Measurements from ENCODE around the gene RGS17.
"Not testable (repeated sequence)": the region's sequence is repeated elsewhere in the genome, so short reads cannot be mapped to it uniquely, and the experiment has no call there.

RGS17 gene

GRCh38 chr6:153125032-153125431 lies 6.0 kb downstream of the RGS17 start:
- no peak for DNase-seq (ENCODE audit: low read depth in 2 of 2)

GRCh38 chr6:153123801-153124200 lies 7.3 kb downstream of the RGS17 start:
- no peak for DNase-seq (ENCODE audit: low read depth in 2 of 2)

DNA sequence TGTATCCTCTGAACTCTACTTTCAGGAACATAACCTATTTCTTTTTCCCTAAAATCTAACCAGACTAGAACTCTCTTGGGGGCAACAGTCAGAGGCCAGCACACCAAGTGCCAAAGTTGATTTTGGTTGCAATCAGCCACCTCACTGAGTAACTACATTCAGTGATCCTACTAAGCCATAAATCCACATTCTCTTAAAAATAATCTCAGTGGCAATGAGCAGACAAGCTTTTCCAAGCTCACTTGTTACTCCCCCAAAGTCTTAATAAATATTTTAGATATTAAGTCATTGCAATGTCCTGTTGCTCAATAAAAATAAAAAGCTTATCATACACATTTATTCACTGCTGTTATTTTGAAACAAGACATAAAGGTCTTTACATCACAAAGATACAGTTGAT lies 9.8 kb downstream of the RGS17 start:
- DNase-seq (ENCODE audit: low read depth in 2 of 2) = no peak

- no peak for DNase-seq (ENCODE audit: low read depth in 2 of 2)
These were observed 12.8 kb downstream of the RGS17 start for GRCh38 chr6:153117986-153118879.

- DNase-seq (ENCODE audit: low read depth in 2 of 2) = not testable (repeated sequence)
These were observed 20.0 kb downstream of the RGS17 start for GRCh38 chr6:153111082-153111481.

DNA sequence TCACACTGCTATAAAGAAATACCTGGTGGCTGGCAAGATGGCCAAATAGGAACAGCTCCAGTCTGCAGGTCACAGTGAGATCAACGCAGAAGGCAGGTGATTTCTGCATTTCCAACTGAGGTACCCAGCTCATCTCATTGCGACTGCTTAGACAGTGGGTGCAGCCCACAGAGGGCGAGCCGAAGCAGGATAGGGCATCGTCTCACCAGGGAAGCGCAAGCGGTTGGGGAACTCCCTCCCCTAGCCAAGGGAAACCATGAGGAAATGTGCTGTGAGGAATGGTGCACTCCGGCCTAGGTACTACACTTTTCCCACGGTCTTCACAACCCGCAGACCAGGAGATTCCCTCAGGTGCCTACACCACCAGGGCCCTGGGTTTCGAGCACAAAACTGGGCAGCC lies 20.5 kb downstream of the RGS17 start:
- DNase-seq (ENCODE audit: low read depth in 2 of 2) = not testable (repeated sequence)

DNA sequence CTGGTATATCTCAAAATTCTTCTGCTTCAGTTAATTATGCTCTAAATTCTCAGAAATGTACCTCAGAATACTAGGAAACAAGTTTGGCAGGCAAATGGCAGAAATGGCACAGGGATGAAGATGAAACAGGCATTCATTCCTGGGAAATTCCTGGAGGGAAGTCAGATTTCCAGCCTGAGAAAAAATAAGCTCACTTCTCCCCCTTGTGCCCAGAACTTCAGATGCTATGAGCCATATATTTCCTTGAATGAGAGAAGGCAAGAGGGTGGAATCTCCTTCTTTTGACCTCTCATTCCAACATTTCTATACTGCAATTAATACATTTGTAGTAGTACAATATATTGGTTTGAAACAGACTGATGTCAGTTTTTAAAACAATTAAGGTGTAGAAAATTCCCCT lies 22.8 kb downstream of the RGS17 start:
- no peak for DNase-seq (ENCODE audit: low read depth in 2 of 2)

DNA sequence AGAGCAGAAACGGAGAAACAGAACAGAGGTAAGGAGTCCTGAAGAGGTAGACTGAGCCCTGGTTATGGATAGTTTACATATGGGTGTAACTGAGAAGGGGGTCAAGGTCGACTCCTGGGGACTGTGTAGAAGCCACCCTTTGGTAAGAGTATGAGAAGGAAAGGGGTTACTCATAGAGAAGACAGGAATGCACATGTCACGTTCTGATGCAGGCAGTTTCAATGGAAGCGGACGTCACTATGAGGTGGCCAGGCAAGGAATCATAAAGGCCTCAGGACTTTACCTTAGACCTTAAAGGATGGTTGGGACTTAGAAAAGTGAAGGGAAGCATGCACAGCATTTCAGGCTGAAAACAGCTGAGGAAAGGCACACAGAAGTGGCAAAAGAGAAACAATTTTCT lies 25.1 kb downstream of the RGS17 start:
- DNase-seq (ENCODE audit: low read depth in 2 of 2) = no peak

- DNase-seq (ENCODE audit: low read depth in 2 of 2) = no peak
These were observed 26.9 kb downstream of the RGS17 start for GRCh38 chr6:153104220-153104619.

DNA sequence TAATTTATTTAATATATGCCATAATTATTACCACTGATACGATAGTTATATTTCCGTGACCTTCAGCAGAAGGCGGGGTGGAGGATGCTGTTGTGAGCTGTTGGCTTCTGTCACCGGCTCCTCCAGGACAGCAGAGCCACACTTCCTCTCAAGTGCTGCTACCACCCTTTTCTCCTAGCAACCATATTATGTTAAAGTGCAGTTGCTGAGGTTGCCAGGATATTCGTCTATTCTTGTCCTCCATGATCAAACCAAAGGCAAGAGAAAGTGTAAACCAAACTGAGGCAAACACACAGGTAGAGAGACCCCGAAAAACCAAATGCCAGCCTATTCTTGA lies 27.8 kb downstream of the RGS17 start:
- DNase-seq (ENCODE audit: low read depth in 2 of 2) = no peak

DNA sequence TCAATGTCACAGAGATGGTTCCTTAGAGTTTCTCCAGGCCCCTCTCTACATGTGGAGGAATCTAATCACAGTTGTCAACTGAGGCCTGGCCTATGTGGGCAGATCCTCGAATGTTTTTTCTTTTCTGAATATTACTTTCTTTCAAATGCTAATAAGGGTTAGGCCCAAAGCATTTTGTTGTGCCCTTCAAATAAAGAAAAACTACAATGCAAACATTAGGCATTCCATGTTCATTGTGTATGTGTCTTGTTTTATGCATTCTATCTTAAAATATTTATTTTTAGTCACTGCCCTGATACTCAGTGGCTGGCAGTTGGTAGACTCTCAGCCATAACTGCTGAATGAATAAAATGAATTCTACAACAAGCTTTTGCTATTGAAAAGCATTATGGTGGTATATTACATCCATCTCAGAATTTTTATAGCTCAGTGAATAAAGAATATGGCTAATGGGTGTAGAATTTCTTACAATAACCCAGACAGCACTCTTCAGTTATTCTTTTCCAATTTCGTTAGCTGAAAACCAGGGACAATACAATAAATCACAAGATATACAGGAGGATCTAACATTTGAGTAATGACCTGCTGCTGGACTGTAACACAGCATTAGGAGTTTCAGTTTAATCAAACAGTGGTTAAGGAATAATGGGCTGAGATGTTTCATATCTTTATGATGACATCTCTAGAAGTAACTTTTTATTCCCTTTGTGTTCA lies 28.3 kb downstream of the RGS17 start:
- no peak for DNase-seq (ENCODE audit: low read depth in 2 of 2)

- no peak for DNase-seq (ENCODE audit: low read depth in 2 of 2)
These were observed 29.6 kb downstream of the RGS17 start for GRCh38 chr6:153101461-153101860.

DNA sequence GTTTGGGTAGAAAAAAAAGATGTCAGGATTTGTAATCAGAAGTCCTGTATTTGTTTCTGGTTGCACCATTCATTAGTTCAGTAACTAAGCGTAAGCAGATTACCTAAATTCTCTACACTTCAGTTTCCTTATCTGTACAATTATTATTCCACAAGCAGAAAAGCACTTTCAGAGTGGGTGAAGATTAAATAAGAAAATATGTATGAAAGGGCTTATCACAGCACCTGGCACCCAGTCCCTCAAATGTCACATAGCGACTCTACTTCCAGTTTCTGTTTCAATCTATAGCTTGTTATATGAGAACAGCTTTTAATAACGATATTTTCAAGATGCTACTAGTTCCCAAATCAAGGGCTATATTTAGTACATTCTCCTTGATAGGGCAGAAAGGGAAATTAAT lies 31.4 kb downstream of the RGS17 start:
- no peak for DNase-seq (ENCODE audit: low read depth in 2 of 2)

DNA sequence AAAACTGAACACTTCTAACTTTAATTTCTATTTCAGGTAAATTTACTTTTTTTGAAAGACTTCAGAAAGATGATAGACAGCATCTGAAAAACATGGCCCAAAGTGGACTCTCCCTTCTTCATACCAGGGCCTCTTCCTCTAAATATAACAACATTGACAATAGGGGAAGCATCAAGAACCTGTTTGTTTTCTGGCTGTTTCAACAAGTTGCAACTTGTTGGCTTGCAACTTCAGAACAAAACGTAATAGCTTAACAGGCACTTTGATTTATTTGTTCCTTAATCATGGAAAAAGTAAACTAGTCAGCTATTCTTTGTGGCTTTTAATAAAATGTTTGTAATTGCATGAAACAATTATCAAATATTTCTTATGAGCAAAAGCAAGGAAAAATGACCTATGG lies 34.3 kb downstream of the RGS17 start:
- DNase-seq (ENCODE audit: low read depth in 2 of 2) = no peak

- DNase-seq (ENCODE audit: low read depth in 2 of 2) = no peak
These were observed 35.1 kb downstream of the RGS17 start for GRCh38 chr6:153096031-153096430.

DNA sequence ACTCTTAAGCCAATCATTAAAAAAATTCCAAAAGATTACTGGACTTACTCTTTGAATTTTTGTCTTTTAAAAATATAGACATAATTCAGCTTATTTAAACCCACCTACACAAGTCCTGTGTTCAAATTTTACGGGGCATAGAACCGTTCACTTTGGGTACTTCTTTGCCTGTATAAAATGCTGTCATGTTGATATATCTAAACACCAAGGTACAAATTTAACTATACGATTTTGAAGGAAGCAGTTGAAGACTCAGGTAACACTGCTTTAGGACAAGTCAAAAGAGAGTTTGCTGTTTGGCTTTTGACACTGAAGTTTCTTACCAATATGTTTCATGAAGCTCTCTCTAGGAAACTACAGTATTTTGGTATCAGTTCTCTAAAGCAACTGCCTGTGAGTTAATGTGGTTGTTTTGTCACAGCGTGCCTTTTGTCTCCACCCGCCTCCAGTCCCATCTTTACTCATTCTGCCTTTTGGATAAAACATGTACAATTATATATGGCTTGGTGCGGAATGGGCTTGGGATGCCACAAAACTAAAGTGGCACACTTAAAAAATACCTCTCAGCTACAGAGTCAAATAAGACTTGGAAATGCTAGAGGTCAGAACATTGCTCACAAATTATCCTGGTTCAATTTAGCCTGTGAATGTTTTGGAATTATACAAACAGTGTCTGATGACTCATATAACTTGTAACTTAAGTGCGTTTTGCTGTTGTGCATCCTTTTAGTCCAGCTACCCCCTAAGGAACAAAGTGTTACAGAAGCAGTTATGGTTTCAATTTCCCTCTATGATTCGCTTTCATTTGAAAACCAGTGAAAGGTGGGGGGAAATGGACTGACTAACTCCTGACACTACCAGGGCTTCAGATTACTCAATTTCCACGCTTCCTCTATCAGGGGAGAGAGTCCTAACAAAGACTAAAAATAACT lies 38.7 kb downstream of the RGS17 start:
- DNase-seq (ENCODE audit: low read depth in 2 of 2) = no peak

- DNase-seq (ENCODE audit: low read depth in 2 of 2) = no peak
These were observed 40.7 kb downstream of the RGS17 start for GRCh38 chr6:153090241-153090930.

DNA sequence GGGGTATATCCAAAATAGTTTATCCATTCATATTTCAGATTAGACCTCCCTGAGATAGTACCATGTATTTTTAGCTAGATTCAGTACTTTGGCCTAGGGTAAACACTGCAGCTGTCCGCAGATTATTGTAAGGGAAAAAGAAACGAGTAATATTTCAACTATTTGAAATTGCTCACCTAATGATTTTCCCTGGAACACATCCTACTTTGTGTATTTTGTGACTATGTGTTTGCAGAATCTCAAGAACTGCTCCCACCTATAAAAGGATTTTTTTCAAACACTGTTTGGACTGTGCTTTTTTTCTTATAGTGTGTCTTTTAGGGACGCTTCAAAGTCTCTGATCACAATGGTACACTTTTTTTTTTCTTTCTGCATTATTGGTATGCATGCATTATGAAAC lies 42.3 kb downstream of the RGS17 start:
- no peak for DNase-seq (ENCODE audit: low read depth in 2 of 2)

GRCh38 chr6:153087436-153087835 lies 43.6 kb downstream of the RGS17 start:
- DNase-seq (ENCODE audit: low read depth in 2 of 2) = no peak

DNA sequence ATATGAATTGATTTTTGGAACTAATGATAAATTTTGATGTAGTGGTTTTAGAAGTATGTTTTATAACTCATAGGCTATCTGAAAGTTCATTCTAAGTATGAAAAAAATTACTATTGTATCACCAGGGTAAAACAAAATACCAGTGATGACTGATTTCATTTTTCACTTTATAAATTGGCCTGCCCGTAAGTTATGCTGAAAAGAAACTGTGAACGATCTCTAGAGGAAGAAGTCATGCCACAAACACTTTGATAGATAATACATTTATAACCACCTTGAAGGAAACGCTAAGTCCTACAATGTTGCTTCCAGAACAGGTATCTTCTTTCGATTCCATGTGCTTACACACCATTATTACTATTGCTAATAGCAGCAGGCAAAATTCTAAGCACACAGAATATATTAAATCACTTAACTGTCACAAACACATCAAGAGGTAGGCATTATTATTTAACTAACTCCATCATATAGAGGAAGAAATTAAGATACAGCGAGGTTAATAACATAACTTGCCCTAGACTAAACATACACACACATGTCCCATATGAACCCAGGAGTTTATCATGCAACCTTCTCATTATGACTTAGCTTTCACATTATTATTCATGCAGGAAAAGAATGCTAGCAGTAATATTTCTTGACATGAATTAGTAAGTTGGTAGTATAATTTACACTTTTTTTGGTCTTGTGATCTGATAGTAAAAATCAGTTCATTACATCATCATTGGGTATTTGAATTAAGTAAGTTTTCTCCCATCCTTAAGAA lies 44.7 kb downstream of the RGS17 start:
- DNase-seq (ENCODE audit: low read depth in 2 of 2) = no peak

DNA sequence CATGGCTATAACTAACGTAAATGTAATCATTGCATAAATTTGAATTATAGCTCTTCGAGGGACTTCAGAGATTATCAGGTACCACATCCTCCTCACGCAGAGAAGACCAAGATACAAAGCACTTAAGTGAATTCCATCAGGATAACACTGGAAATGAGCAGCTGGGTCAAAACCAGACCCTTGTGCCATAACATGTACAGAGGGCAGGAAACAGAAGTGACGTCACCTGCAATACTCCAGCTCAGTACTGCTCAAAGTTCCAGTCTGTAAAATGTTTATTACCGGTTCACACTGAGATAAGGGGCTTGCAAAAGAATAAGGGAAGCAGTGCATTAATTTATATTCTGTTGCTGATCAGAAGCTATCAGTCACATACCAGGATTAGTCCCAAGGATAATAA lies 45.8 kb downstream of the RGS17 start:
- DNase-seq (ENCODE audit: low read depth in 2 of 2) = no peak
